Stimulated activated CD8-positive, alpha-beta memory T cell treated with anti-CD3 and anti-CD28 coated beads, Interleukin-15, amount 100 ng/mL, for 48 hours (primary cell): ENCODE measurements around the gene CPE.
"Not testable (repeated sequence)": the region's sequence is repeated elsewhere in the genome, so short reads cannot be mapped to it uniquely, and the experiment has no call there.

Experiments
- DNase-seq, 2 donors: peaks; one replicate each; pipeline ENCODE4 v3.0.0-alpha.2; 2020; ENCODE audit warnings: low read depth in 2 of 2

CPE gene

DNA sequence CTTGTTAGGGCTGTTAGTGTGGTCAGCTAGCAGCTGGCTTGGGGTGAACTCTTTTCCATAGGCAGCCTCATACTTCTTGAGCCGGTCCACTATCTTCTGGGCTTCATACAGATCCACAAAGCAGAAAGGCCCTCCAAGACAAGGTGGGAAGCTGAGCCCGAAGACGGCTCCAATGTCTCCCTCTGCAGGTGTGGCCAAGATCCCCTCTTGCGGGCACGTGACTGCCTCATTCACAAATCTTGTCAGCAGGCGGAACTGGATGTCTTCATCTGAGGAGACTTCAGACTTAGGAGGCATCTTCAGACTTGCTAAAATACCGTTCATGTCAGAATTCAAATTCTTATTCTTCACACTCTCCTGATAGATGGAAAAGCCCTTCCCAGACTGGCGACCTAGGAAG is 25.3 kb downstream of the CPE start:
- no peak for DNase-seq

DNA sequence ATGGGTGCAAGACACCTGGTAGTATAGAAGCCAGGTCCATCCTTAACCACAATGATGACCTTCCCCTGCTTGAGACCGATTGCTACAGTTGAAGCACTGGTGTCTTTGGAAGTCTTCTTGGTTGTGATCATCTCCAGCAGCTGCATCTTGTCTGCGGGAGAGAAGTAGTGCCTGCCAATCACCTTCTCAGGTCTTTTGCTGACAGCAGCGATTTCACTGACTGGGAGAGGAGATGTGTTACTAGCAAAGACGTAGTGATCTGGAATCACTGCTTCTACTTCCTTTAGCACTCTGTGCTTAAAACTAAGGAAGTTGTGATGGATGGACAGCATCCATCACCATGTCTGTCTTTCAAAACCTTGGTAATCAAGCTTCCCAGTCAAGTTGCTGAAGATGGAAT is 25.9 kb downstream of the CPE start:
- DNase-seq: no peak

DNA sequence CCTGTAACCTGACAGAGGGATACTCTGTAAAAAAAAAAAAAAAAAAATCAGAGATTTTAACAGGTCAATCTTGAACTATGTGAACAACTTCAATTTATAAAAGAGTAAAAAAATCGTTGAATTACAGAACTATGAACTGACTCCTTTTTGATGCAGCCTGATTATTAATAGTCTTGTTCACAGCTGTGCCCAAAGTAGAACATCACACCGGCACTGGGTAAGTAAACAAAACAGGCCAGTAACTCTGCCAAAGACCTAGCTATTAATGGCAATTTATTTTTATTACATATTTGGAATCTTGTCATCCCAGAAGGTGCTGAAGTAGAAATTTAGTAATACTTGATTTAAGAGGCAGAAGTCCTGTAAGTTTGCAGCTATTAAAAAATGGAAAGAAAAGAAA is 31.4 kb downstream of the CPE start:
- DNase-seq: no peak

DNA sequence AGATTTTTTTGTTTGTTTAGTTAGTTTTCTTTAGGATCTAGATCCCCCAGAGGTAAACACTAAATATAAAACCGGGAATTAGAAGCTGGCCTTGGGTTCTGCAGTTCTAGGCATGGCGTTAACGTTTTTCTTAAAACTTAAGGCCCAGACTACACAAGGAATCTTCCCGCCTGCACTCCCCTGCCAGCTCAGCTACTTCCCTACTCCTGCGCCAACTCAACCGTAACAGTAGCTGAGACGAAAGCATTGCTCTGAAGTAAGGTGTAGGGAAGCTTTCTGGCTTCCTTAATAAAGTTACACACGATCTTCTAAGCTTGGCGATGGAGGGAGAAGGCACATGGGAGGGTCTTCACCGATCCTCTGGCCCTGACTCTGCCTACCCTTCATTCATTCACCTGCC is 37.1 kb downstream of the CPE start:
- DNase-seq: no peak

DNA sequence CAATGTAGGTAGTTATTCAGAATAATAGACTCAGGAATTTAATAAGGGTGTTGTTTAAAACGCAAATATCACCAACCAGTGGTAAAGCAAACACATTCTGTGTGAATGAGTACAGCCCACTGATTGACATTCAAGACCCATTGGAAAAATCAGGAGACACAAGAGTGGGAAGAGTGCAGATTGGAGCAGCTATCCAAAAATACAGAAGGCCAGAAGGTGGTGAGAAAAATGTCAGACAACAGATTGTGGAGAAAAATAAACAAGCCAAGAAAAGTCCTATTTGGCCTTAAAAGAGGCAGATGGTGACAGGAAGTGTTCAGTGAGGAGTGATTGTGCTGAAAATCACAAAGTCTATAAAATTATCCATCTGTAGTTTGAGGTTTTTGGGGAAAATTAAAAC is 39.3 kb downstream of the CPE start:
- no peak for DNase-seq

DNA sequence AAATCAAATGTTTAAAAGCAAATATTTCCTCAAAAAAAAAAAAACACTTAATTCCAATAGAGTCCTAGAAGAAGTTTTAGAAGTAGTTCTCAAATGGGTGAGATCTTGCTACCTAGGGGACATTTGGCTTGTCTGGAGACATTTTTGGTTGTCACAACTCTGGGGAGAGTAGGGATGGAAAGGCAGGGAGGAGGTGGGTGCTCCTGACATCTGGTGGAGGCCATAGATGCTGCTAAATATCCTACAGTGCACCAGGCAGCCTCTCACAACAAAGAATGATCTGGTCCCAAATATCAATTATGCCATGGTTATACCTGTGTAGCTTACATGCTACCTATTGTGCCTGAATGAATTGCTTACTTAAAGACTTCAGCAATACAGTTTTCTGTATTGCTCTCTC is 46.8 kb downstream of the CPE start:
- DNase-seq: no peak

DNA sequence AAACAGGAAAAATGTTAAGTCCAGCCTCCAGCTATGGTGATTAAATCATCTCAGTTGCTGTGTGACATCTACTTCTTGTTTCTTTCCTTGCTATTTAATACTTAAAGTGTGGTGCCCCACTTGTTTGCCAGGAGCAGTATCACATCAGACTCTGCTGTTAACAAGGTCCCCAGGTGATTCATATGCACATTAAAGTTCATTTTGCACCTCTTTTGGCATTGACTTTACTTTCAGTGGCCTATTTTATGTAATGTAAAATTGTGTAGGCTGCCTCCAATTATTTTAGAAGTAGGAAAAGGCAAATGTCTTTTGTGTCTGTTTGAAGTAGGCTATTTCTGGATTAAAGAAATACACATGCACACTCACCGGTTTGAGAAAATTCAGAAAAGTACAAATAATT is 47.5 kb downstream of the CPE start:
- DNase-seq: no peak

DNA sequence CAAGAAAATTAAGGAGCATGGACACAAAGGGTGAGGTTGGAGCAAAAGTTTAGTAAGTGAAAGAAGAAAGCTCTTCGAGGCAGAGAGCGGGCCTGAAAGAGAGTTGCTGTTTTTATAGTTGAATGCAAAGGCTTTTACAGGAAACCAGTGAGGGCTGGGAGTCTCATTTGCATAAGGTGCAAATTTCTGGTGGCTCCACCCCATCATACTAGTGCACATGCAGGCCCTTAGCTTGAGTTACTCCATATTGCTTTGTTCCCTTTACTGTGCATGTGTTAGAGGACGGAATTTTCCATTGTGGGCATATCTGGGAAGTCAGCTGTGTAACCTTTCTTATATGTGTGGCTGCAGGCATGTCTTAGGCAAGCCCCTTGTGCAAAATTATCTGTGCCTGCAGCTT is 48.0 kb downstream of the CPE start:
- no peak for DNase-seq

DNA sequence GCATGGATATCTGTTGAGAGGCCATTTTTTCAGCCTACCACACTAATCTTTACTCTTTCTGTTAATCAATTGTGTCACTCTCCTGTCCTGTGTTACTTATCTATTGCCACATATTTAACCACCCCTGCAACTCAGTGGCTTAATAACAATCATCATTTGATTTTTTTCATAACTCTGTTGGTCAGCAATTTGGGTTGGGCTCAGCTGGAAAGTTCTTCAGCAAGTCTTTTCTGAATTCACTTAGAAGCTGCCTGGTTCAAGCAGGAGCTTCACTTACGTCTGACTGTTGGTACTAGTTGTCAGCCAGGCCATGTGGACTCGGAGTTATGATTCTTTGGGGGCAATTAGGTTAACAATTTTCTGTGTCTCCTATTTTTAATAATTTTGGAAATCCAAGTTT is 50.1 kb downstream of the CPE start:
- DNase-seq: no peak

DNA sequence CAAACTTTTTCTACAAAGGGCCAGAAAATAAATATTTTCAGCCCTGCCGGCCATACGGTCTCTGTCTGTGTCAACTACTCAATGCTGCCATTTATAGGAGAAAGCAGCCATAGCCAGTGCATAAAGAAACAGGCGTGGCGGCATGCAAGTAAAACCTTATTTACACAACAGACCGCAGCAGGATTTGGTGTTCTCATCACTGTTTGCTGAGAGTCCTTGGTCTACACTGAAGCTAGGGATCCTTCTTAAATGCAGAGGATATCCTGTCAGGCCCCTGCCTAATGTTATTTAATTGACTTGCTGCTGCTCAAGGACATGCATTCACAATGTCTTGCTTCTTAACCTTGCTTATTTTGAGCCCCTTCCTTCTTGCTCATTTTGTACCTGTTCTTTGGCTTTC is 54.7 kb downstream of the CPE start:
- no peak for DNase-seq

DNA sequence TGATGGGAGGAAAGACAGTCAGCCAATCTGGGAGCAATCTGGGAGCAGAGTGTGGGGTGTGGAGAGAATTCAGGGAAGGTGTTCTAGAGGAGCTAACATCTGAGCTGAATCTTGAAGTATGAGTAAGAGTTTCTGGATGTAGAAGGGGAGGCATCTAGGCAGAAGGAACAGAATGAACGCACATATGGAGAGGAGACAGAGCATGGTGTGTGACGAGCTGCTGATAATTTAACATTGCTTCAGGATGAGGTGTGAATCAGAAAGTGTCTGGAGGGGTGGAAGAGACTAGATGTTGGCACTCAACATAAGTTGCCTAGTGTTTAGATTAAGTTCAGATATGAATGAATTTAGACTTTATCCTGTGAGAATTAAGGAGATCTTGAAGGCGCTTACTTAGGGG is 58.9 kb downstream of the CPE start:
- DNase-seq: no peak

DNA sequence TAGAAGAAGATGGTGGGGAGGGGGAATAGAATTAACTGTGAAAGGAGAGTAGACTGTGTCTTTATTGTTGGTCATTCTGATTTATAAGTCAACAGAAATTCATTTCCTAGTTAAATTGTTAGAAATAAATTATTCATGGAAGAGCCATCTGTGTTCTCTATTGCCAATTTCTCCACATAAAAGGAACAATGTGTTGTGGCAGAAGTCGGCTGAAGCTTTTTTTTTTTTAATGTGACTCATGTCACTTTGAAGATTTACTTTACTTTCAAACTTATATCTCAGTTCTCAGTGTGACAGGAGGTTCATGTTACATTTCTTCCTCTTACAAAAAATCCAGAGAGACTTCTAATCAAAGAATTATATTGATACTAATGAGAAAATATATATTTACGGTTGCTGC is 60.5 kb downstream of the CPE start:
- DNase-seq: no peak

DNA sequence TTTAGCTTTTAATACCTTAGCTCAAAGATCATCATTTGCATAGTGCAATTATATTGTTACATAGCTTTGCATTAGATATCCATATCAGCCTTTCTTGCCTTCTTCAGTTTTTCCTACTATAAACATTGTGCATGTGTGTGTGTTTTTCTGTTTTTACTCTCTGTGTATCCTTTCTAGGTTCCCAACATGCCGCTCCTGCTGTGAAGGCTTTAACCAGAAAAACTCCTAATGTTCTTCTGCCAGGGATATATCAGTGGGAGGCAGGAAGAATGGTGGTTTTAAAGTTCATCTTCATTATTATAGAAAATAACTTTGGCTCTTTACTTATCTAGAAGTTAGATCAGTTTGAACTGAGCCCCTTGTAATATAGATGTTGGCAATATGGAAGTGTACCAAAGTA is 61.2 kb downstream of the CPE start:
- no peak for DNase-seq

DNA sequence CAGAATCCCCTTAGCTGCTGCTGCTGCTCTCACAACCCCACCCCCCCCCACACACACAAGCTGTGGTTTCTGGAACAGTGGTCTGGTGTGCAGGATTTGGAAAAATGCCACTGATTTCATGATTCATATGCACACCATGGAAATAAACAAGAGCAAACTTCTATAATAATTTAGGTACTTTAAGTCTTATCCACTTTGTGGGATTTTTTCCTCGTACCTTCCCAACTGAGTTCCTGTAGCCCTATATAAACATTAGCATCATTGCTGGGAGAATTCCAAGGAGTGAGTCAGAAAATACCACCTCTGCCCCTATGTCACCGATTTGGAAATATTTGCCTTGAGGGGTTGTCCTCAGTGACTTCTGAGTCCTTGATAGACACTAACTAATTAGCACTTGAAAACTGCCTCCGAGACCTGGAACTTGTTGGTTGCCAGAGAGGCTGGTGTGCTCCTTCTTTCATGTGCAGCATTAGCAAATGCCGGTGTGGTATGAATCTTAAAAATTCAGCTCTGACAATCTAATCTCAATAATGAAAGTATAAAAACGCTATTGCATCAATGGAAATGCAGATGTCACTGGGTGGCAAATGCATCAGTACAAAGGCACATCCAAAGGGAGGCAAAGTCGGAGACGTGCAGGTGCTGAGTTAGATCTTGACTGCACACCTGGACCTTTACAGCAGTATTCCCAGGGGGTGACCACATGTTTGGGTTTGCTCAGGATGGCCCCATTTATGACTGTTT is 61.8 kb downstream of the CPE start:
- no peak for DNase-seq

DNA sequence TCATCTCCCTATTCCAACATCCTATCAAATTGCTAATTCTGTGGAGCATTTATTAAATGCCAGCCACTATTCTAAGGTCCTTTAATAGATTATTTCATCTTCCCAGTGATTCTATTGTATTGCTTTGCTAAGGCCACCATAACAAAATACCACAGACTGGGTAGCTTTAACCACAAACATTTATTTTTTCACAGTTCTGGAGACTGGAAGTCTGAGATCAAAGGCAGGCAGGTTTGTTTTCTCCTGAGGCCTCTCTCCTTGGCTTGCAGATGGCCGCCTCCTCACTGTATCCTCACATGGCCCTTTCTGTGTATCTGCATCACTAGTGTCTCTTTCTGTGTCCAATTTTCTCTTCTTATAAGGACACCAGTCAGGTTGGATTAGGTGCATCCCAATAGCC is 64.5 kb downstream of the CPE start:
- no peak for DNase-seq

DNA sequence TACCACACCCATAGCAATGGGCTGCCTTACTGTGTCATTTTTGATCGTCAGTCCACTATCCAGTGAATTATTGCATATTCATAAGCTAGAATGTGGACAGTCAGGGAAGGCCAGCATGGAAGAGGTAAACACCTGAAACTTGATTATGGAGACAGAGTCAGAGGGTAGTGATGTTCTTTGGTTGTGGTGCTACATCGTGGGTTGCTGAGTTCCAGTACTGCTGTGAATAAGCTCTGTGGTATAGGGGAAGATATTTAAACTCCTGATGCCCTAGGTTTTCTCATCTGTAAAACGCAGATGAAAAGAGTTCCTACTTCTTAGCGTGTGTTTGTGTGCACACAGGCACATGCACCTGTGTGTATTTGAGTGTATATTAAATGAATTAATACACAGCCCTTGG is 69.9 kb downstream of the CPE start:
- DNase-seq: no peak

DNA sequence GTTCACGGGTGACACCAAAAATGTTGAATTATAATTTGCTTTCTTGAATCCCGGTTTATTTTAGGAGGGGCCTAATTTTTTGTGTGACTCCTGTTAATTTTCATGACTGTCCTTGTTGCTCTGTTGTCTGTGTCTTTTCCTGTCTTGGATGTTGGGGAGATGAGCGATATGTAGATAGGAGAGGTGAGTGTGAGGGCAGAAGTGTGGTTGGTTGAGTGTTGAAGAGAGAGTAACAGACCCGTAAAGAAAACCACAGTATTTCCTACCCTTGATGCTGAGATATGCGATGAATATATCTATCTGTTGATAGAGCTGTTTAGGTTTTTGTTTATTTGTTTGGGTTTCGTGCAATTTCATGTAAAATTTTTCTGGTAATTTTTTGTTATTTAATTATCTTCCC is 70.5 kb downstream of the CPE start:
- no peak for DNase-seq

DNA sequence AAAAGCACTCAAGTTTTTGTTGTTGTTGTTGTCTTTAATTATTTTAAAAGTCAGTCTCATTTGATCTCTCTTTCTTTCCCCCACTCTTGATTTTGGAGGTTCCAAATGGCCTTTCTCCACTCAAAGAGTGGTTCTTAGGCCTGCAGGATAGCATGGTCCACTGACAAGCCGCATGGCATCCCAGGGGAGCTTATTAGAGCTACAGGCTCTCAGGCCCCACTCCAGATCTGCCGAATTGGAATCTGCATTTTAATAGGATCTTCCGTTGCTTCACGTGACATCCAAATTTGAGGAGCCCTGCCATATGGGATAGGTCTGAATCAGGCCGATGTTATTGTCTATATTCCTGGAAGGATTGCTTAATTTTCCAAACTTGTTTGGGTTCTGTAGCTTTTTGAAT is 72.1 kb downstream of the CPE start:
- DNase-seq: no peak

DNA sequence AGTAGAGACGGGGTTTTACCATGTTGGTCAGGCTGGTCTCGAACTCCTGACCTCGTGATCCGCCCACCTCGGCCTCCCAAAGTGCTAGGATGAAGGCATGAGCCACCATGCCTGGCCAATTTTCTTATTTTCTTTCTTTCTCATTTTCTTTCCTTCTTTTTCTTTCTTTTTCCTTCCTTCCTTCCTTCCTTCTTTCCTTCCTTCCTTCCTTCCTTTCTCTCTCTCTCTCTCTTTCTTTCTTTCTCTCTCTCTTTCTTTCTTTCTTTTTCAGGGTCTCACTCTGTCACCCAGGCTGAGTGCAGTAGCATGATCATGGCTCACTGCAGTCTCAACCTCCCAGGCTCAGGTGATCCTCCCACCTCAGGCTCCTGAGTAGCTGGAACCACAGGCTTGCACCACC is 74.3 kb downstream of the CPE start:
- not testable (repeated sequence) for DNase-seq

DNA sequence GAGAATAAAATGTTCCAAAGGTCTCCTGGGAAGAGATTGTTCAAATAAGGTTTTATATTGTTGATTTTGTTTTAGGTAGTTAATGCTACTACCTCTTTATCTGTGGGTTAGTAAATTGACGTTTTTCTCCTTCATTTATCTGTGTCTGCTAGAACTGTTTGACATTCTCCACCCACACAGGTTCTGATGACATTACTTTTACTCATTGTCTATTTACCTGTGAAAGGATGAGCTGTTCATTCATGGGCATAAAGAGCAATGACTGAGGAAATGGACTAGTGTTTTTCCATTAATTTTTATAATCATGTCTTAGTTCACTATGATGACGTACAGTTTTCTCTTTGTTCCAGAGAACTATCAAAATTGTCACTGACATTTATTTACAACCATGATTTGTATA is 75.6 kb downstream of the CPE start:
- DNase-seq: no peak

DNA sequence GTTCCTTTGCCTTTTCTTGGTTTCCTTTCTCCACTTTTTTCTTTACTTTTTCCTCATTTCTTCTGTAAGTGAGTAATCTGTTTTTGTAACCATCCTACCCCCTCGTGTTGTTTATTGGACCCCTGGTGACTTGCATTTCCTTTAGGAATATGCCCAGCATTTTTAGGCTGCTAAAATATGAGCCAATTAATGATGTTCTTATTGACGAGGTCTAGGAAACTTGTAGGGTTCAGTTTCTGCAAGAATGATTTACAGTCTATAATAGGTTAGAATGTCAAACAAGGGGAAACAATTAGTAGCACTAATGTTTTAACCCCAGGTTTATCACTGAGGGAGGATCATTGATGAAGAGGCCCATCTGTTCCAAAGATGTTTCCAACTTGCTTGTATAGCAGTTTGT is 79.0 kb downstream of the CPE start:
- no peak for DNase-seq

DNA sequence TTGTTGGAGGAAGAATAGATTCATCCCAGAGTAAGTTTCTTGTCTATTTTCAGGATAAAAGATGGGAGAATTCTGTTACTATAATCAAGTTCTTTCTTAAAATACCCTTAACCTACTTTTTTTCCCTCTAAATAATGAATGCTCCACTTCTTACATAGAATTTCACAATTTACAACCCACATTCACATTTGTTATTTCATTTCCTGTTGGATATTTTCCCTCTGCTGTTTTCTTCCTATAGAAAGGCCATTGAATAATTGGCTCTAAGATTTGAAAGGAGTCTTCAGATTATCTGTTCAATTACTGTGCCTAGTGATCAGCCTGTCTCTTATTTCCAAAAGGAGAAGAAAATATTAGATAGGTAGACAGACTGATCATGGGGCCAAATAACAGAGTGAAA is 79.7 kb downstream of the CPE start:
- DNase-seq: no peak

DNA sequence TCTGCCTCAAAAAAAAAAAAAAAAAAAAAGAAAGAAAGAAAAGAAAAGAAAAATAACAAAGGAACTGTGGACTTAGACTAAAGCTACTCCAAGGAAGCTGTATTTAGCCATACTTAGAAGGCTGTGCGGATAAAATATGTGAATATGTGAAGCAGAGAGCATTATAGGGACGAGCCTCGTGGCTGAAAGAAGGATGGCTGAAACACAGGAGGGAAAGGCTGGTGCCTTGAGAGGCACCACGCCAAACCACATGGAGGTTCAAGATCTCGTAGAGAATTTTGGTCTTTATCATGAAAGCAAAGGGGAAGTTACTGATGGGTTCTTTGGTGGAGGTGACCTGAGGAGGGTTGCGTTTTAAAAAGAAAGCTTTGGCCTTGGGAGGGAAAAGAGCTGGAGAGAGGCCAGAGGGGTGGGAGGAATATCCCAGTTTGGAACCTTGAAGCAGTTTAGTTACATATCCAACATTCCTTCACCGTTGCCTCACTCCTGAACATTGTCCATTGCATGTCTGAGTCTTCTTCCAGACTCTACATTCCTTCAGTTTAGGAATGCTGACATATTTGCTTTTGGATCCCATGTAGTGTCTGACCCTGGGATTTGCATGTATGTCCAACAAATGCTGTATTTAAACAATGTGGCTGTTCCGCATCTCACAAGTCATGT is 82.5 kb downstream of the CPE start:
- no peak for DNase-seq

DNA sequence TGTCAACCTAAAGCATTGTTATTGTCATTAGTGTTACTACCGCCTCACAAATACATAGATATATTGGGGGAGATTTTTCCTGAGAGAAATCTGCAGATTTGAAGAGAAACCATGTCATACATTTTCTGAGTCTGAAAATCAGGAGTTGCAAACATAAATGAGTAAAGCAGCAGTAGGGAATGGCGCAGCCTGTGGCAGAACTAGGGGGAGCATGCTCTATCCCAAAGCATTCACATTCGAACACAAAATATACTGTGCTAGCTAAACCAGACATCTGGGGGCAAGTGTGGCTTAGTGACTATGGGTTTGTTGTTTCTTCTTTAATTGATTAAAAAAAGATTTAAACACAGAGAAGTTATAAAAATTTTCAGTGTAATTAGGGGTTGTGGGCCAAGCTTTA is 83.2 kb downstream of the CPE start:
- DNase-seq: no peak
